HTERT RPE-1 (cell line): ENCODE results near the gene GRIA4.
"Not testable (repeated sequence)": the region's sequence is repeated elsewhere in the genome, so short reads cannot be mapped to it uniquely, and the experiment has no call there.

Experiments used
- in situ Hi-C: fragments of 300-500 bp; cut with MboI; formaldehyde crosslinking; loops from 4 replicates; pipeline ENCODE4 v1.14.3; 2020; ENCODE audit warnings: low sequenced_read_pairs

The GRIA4 gene

GRCh38 chr11:105975128-105975527 is 365.3 kb downstream of the GRIA4 start:
- in situ Hi-C loops = no loop called here

- in situ Hi-C loops = no loop called here
Measured at GRCh38 chr11:105979997-105980703, 370.3 kb downstream of the GRIA4 start.

GRCh38 chr11:105986554-105986953 is 376.7 kb downstream of the GRIA4 start:
- in situ Hi-C loops = no loop called here

- in situ Hi-C loops = no loop called here
Measured at GRCh38 chr11:105988197-105988596, 378.3 kb downstream of the GRIA4 start.

GRCh38 chr11:105989124-105989523 is 379.3 kb downstream of the GRIA4 start:
- in situ Hi-C loops = no loop called here

GRCh38 chr11:105991888-105992287 is 382.0 kb downstream of the GRIA4 start:
- in situ Hi-C loops = no loop called here

- in situ Hi-C loops = no loop called here
Measured at GRCh38 chr11:106001304-106002012, 391.6 kb downstream of the GRIA4 start.

GRCh38 chr11:106003094-106003493 is 393.2 kb downstream of the GRIA4 start:
- in situ Hi-C loops = not testable (repeated sequence)

GRCh38 chr11:106011481-106011880 is 401.6 kb downstream of the GRIA4 start:
- in situ Hi-C loops = no loop called here

- in situ Hi-C loops = no loop called here
Measured at GRCh38 chr11:106012744-106013143, 402.9 kb downstream of the GRIA4 start.

GRCh38 chr11:106014035-106014434 is 404.2 kb downstream of the GRIA4 start:
- in situ Hi-C loops = no loop called here

- in situ Hi-C loops = no loop called here
Measured at GRCh38 chr11:106014620-106015019, 404.7 kb downstream of the GRIA4 start.

- in situ Hi-C loops = no loop called here
Measured at GRCh38 chr11:106015066-106015465, 405.2 kb downstream of the GRIA4 start.

GRCh38 chr11:106017093-106017492 is 407.2 kb downstream of the GRIA4 start:
- in situ Hi-C loops = no loop called here

- in situ Hi-C loops = no loop called here
Measured at GRCh38 chr11:106021181-106021966, 411.5 kb downstream of the GRIA4 start.

- in situ Hi-C loops = no loop called here
Measured at GRCh38 chr11:106021967-106022794, 412.3 kb downstream of the GRIA4 start, which contains the start of gene MSANTD4. MSANTD4 (minus strand) TSS chr11:106022240; CDS start chr11:106010917, 11,323 bp downstream.

- in situ Hi-C loops = no loop called here
Measured at GRCh38 chr11:106022795-106023275, 413.0 kb downstream of the GRIA4 start.

- in situ Hi-C loops = no loop called here
Measured at GRCh38 chr11:106030609-106031008, 420.7 kb downstream of the GRIA4 start.

- in situ Hi-C loops = no loop called here
Measured at GRCh38 chr11:106031202-106031810, 421.4 kb downstream of the GRIA4 start.
